Right renal cortex interstitium (tissue), 3 donors: ENCODE data around the gene SDF4. TPM values are rescaled to one million over a fixed set of nuclear protein-coding genes. Genes with fewer than 3 reads are reported as not detected.

Source experiments
- DNase-seq, 3 donors: peaks; one replicate each; pipeline ENCODE4 v3.0.0-alpha.2; 2013; ENCODE audit warnings: low read depth in 3 of 3, low spot score in 2 of 3
- polyA plus RNA-seq, 3 donors: library from polyadenylated mRNA; unstranded; fragments of 120-200 nt; gene quantifications; one replicate each; pipeline ENCODE4 v1.2.1, GENCODE V29; 2013; ENCODE audit not compliant: insufficient read length in 3 of 3

Gene SDF4
- polyA plus RNA-seq, 3 donors: 109 to 126 (median 123) TPM

- DNase-seq: no peak
Measured at GRCh38 chr1:1242461-1243265, 10.9 kb upstream of the SDF4 start.

DNA sequence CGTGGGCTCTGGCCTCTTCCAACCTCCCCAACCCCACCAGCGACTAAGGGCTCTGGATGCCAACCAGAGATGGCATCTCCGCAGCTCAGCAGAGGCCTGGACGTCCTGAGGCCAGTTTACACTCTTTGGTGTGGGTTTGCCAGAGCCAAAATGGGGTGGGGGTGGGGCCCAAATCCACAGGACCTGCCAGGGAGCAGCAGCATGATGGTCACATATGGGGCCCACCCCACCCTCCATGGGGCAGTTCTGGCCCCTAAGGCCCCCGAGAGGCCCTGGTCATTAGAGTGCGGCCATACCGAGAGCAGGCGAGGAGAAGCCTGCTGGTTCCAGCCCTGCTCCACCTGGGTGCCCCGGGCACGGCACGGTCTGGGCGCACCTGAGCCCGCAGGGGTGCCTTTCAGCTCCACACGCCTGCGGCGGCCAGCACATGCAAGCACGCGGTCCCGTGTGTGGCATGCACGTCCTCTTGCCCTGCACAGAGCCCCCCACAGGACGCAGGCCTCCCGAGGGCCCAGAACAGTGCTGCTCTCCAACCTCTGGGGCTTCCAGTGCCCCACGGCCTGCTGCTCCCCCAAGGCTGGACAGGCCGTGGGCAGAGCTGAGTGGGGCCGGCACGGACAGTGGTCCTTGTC lies 9.9 kb upstream of the SDF4 start:
- no peak for DNase-seq

GRCh38 chr1:1240822-1241587 lies 9.2 kb upstream of the SDF4 start:
- DNase-seq: no peak

- DNase-seq: no peak
Measured at GRCh38 chr1:1240348-1240732, 8.5 kb upstream of the SDF4 start.

DNA sequence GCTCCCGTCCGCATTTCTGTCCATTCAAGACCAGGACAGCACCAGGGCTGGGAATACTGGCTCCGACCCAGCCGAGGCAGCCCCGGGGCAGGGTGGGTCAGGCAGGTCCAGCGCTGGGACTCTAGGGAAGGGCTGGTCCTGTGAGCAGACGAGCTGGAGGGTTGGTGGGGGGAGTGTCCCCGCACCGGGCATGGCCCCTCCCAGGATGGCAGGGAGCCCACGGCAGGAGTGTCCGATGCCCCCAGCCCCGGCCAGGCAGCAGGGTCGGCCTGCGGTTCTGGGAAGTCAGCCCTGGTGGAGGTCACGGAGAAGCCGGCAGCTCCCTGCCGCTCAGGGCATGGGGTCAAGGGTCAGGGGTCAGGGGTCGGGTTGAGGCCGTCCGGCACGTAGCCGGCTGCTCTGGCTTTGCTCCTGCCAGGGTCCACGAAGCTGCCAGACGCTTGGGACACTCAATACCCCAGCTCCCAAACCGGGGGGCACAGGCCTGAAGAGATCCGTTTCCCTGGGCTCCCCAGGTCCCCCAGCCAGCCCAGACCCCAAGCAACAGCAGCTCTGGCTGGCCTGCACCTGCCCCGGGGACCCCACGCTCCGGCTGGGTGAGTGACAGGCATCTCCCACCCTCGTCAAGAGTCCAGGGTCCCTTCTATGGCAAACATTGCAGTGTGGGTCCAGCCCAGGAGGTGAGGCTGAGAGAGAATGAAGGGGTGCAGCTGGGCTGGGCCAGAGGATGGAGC lies 8.0 kb upstream of the SDF4 start:
- DNase-seq: no peak

- no peak for DNase-seq
Measured at GRCh38 chr1:1239227-1239613, 7.4 kb upstream of the SDF4 start.

DNA sequence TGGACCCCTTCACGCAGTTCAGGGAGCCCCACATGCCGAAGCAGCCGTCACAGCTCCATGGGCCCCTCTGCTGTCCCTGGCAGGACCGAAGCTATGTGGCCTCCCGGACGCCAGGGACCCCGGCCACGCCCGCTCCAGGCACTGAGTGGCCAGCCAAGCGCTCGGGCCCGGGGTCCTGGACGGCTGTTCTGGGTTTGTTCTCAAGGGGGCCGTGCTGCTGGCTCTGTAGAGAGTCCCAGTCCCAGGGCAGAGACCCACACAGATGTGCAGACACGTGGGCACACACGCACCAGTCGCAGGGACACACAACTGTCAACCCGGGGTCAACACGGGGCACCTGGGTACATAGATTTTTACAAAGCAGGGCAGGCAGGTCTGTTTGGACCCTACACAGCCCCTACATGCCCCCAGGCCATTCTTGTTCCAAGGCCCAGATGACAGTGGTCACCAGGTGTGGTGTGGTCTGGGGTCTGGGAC lies 6.9 kb upstream of the SDF4 start:
- no peak for DNase-seq

- DNase-seq: no peak
Measured at GRCh38 chr1:1237874-1238701, 6.3 kb upstream of the SDF4 start.

GRCh38 chr1:1236945-1237873 lies 5.4 kb upstream of the SDF4 start:
- DNase-seq: no peak

- no peak for DNase-seq
Measured at GRCh38 chr1:1236176-1236763, 4.5 kb upstream of the SDF4 start.

DNA sequence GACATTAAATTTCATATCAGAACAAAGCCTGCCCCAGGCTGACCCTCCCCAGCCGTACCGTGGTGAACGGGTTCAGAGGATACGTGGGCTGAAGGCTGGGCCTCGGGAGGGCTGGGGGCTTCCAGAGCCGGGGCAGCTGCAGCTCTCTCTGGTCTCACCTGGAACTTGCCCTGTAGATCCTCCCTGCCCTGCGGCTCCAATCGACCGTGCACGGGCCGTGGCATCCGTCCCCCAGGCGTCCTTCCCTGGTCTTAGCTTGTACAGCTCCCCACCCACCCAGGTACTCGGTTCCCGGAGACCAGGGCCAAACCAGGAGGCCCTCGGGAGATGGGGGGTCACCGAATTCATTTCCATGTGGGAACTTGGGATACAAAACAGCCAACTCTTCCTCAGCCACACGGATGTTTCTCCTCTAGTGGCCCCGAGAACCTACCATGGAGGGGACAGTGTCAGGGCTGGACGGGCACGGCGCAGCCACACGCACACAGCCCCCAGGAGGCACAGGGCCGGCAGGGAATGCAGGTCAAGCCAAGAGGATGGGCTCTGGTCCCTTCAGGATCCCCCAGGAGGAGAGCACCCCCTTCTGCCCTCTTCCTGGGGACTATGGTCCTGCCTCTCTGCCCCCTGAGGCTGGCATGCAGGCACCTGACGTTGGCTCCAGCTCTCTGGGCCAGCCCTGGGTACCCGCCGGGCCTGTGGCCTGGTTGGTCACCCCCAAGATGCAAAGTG lies 3.4 kb upstream of the SDF4 start:
- no peak for DNase-seq

GRCh38 chr1:1234180-1234808 lies 2.5 kb upstream of the SDF4 start:
- no peak for DNase-seq

DNA sequence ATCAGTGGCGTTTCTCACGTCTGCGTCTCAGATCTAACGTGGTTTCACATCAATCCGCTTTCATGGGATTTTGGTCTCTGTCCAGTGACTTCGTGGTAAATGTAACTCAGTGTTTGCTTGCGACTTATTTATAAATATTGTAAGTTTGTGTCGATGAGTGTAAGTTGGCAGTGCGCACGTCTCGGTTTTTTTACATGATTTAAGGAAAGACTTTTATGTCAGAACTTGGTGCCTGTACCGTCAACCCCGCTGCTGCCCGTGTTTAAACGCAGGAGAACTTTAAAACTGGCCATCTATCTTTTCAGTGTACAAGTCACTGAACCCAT lies 1.7 kb upstream of the SDF4 start:
- no peak for DNase-seq

DNA sequence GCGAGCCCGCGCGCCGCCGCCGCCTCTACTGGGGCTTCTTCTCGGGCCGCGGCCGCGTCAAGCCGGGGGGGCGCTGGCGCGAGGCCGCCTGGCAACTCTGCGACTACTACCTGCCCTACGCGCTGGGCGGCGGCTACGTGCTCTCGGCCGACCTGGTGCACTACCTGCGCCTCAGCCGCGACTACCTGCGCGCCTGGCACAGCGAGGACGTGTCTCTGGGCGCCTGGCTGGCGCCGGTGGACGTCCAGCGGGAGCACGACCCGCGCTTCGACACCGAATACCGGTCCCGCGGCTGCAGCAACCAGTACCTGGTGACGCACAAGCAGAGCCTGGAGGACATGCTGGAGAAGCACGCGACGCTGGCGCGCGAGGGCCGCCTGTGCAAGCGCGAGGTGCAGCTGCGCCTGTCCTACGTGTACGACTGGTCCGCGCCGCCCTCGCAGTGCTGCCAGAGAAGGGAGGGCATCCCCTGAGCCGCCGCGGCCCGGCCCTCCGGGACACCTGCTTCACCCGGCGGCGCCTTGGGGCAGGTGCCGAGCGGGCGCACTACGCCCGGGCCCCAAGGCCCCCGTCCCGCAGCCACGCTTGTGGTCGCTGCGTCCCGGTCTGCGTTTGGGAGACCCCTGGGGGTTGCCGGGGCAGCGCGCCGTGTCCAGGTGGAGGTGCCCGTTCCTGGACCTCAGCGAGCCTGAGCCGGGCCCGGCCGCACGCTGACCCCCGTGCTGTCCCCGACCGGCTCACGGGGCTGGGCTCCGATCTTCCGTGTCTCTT lies 1.2 kb upstream of the SDF4 start:
- DNase-seq: no peak

DNA sequence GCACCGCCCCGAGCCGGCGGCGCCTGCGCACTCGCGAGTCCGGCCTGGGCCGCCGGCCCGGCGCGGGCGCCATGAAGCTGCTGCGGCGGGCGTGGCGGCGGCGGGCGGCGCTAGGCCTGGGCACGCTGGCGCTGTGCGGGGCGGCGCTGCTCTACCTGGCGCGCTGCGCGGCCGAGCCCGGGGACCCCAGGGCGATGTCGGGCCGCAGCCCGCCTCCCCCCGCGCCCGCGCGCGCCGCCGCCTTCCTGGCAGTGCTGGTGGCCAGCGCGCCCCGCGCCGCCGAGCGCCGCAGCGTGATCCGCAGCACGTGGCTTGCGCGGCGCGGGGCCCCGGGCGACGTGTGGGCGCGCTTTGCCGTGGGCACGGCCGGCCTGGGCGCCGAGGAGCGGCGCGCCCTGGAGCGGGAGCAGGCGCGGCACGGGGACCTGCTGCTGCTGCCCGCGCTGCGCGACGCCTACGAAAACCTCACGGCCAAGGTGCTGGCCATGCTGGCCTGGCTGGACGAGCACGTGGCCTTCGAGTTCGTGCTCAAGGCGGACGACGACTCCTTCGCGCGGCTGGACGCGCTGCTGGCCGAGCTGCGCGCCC lies 501 bp upstream of the SDF4 start, which contains the start of gene B3GALT6:
B3GALT6 (plus strand) TSS at position 30 of the 588 bp plus-strand sequence; CDS start at position 72, 42 bp downstream.
- DNase-seq: no peak

- DNase-seq: no peak
Measured at GRCh38 chr1:1230656-1231399, 973 bp downstream of the SDF4 start.
